C4-2B (cell line): ENCODE results near the gene TRAP1.

Experiments used
- ZFX ChIP-seq: fragments of 450-650 bp; IDR thresholded peaks from 2 replicates; pipeline ENCODE4 v1.6.1; 2017
- TF ChIP-seq, protein P1 (sequence below): fragments of 450-650 bp; conservative IDR thresholded peaks from 2 replicates; pipeline ENCODE4 v1.5.1; 2017; ENCODE audit warnings: mild to moderate bottlenecking

DNA sequence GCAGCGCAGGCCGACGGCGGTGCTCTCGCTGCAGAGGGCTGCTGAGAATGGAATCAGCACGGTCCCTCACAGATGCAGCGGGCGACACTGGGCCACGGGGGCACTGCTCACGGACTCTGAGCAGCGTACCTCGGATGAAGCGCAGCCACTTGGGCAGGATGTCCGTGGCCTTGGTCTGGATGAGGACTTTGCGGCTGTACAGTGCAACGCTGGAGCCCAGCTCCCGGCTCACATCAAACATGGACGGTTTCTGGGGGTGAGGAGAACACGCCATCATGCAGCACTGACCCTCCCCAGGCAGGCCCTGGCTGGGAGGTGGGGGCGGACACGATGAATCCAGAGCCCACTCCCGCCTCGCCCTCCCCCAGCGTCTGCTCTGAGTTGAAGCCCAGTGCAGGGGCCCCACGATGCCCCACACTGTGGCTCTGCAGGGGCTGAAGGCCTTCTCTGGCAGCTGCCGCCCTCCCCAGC is 44.7 kb downstream of the TRAP1 start:
- TF ChIP-seq, protein P1, sequence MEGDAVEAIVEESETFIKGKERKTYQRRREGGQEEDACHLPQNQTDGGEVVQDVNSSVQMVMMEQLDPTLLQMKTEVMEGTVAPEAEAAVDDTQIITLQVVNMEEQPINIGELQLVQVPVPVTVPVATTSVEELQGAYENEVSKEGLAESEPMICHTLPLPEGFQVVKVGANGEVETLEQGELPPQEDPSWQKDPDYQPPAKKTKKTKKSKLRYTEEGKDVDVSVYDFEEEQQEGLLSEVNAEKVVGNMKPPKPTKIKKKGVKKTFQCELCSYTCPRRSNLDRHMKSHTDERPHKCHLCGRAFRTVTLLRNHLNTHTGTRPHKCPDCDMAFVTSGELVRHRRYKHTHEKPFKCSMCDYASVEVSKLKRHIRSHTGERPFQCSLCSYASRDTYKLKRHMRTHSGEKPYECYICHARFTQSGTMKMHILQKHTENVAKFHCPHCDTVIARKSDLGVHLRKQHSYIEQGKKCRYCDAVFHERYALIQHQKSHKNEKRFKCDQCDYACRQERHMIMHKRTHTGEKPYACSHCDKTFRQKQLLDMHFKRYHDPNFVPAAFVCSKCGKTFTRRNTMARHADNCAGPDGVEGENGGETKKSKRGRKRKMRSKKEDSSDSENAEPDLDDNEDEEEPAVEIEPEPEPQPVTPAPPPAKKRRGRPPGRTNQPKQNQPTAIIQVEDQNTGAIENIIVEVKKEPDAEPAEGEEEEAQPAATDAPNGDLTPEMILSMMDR: no peak
- no peak for TF ChIP-seq ZFX
